ENCODE data around the gene SNCG.
"Not testable (repeated sequence)": the region's sequence is repeated elsewhere in the genome, so short reads cannot be mapped to it uniquely, and the experiment has no call there.

SNCG gene

DNA sequence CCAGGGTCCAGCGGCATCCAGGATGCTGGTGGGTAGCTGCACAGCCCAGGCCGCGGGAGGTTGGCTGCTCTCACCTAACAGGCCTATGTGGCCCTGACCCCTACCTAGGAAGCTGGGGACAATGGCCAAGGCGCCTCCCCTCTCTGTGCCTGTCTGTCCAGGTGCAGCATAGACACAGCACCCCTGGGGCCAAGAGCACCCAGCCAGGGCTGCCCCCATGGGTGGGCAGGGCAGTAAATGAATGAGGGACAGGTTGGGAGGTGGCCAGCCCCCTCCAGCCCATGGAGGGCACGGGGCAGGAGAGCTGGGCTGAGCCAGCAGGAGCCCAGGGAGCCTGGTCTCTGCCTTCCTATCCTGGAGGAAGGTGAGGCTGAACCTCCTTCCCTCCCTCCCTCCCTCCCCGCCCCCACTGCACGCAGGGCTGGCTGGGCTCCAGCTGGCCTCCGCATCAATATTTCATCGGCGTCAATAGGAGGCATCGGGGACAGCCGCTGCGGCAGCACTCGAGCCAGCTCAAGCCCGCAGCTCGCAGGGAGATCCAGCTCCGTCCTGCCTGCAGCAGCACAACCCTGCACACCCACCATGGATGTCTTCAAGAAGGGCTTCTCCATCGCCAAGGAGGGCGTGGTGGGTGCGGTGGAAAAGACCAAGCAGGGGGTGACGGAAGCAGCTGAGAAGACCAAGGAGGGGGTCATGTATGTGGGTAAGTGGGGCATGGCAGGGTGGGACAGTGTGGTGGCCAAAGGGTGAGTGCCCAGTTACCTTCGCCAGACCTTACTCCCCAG is at the start of gene SNCG:
TSS of gene SNCG (plus strand) at position 484 of the 785 bp plus-strand sequence. CDS start at position 583, 99 bp downstream.
- no peak for DNase-seq (ENCODE audit: low read depth)

GRCh38 chr10:86914734-86915133 is 43.7 kb upstream of the SNCG start:
- DNase-seq (ENCODE audit: low read depth): no peak

- DNase-seq (ENCODE audit: low read depth): no peak
These were observed 40.4 kb upstream of the SNCG start for GRCh38 chr10:86918022-86918471.

DNA sequence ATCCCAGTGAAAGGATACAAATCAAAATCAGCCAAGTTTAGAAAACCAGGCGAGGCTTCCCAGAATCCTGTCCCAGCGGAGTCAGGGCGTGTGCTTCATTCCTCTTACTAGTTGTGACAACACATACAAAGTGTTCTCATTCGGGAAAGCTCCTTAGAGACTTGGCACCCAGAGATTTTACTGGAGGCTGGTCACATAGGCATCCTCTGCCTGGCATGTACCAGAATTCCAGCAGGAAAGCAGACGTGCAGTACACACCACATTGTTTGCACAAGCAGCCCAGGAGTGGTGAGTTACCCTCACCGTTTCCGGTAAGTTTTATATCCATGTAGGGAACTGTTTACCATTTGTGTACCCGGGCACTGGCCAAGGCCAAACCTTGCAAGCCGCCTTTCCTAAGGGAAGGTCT is 35.8 kb upstream of the SNCG start:
- DNase-seq (ENCODE audit: low read depth): no peak

DNA sequence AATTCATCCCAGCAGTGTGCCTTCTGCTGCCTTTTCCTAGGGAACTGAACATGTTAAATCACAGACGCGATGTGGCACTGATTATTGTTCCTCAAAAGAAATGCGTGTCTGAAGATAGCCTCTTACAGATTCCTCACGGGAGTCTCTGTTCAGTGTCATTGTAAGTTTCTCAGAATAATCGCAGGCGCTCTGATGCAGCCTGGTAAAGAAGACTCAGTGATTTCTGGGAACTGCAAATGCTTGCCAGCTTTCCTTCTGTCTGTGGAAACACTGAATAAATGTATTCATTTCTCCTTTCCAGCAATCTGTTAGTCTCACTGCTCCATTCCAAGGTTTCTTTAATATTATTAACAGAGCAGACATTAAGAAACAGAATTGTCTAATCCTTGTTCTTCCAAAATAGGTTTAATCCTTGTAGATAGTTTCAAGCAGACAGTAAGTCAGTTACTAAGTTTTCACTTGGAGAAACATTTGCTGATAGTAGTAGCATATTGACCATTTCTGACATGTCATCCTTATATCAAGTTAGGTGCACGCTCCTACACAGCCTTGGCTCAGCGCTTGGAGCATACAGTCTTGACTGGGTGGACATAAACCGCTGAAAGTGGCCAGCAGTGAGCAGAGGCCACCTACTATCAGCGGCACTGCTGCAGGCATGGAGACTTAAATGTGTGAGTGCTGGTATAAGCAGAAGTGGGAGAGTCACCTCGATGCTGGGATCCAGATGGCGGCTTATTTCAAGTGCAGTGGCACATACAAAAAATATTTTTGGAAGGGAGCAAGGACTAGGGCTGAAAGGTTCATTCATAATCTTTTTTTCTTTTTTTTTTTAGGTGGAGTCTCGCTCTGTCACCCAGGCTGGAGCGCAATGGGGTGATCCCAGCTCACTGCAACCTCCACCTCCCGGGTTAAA is 28.7 kb upstream of the SNCG start:
- no peak for DNase-seq (ENCODE audit: low read depth)

- no peak for DNase-seq (ENCODE audit: low read depth)
These were observed 26.5 kb upstream of the SNCG start for GRCh38 chr10:86931872-86932271.

GRCh38 chr10:86932674-86933073 is 25.7 kb upstream of the SNCG start:
- no peak for DNase-seq (ENCODE audit: low read depth)

DNA sequence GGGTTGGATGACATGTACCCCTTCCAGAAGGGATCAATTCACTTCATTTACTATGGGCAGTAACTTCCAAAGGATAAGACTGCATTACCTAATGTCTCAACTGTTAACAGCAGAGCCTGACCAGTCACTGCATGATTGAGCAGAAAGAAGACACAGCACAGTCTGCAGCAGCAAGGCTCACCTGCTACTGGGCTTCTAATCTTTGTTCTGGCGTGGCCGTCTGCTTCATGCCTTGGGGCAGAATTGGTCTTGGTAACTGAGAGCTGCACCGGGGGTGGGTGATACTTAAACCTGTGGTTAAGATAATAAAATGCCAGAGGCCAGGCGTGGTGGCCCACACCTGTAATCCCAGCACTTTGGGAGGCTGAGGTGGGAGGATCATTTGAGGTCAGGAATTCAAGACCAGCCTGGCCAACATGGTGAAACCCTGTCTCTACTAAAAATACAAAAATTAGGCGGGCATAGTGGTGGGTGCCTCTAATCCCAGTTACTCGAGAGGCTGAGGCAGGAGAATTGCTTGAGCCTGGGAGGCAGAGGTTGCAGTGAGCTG is 24.2 kb upstream of the SNCG start:
- not testable (repeated sequence) for DNase-seq (ENCODE audit: low read depth)

GRCh38 chr10:86936661-86937501 is 21.5 kb upstream of the SNCG start:
- no peak for DNase-seq (ENCODE audit: low read depth)

DNA sequence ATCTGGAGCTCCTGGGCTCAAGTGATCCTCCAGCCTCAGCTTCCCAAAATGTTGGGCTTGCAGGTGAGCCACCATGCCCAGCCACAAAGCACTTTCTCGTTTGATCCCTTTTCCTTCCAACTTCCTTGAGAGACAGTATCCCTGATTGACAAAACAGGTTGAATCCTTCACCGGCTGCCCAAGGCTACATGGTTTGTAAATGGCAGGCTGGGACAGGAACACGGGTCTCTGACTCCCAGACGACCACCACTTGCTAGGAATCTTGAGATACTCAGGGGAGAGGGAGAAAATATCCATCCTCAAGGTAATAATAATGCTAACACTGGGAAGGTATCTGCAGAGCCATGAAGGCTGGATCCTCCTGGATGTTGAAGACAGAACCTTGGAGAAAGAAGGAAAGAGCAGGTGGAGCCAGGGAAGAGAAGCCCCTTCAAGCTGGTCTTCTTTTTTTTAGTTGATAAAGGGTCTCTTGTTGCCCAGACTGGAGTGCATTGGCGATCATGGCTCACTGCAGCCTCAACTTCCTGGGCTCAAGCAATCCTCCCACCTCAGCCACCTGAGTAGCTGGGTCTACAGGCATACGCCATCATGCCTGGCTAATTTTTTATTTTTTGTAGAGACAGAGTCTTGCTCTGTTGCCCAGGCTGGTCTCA is 20.8 kb upstream of the SNCG start:
- DNase-seq (ENCODE audit: low read depth): no peak

GRCh38 chr10:86938260-86938659 is 20.1 kb upstream of the SNCG start:
- DNase-seq (ENCODE audit: low read depth): no peak

- not testable (repeated sequence) for DNase-seq (ENCODE audit: low read depth)
These were observed 18.3 kb upstream of the SNCG start for GRCh38 chr10:86940076-86940475.

DNA sequence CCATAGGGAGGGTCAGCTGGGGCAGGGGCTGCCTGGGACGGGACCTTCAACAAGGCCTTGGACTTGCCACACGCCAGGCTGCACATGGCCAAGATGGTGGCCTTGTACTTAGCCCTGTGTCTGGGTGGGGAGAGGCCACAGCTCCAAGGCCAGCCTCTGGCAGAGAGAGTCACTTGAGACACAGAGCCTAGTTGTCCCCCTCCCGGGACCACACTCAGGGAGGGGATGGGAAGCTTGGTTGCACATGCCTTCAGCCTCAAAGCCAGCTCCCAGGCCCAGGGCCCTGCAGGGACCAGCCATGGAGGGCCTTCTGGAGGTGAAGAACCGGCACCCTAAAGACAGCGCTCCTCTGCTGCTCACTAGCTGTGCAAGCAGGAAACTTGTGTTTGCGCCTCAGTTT is 17.7 kb upstream of the SNCG start:
- no peak for DNase-seq (ENCODE audit: low read depth)

GRCh38 chr10:86941426-86941825 is 17.0 kb upstream of the SNCG start:
- DNase-seq (ENCODE audit: low read depth): no peak

- DNase-seq (ENCODE audit: low read depth): no peak
These were observed 16.4 kb upstream of the SNCG start for GRCh38 chr10:86941991-86942421.

- no peak for DNase-seq (ENCODE audit: low read depth)
These were observed 15.7 kb upstream of the SNCG start for GRCh38 chr10:86942441-86943315.

- no peak for DNase-seq (ENCODE audit: low read depth)
These were observed 14.9 kb upstream of the SNCG start for GRCh38 chr10:86943316-86944030.

DNA sequence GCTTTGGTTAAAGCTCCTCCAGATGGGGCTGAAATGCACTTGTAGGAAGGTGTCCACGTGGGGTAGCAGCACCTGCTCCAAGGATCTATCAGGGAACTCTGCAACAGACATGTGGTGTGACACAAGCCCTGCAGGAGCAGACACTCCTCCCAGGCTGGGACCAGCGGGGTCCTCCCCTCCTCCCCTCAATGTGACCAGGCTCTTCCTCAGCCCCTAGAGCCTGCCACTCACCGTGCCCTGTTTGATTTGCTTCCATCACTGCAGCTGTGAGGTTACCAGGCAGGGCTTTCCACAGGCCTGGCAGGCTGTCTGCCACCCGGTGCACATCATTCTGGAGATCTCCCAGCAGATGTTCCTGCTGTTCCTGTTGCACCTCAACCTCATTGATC is 14.4 kb upstream of the SNCG start:
- no peak for DNase-seq (ENCODE audit: low read depth)

GRCh38 chr10:86944471-86944870 is 13.9 kb upstream of the SNCG start:
- no peak for DNase-seq (ENCODE audit: low read depth)

GRCh38 chr10:86944907-86945306 is 13.5 kb upstream of the SNCG start:
- no peak for DNase-seq (ENCODE audit: low read depth)
